Measurements from ENCODE around the gene TMEM30A. TPM values are rescaled to one million over a fixed set of nuclear protein-coding genes. Genes with fewer than 3 reads are reported as not detected.

Gene TMEM30A
- polyA plus RNA-seq (2011; rRNA removed) (11.4 and 38.1 TPM in 2 replicates), polyA minus RNA-seq (2011; rRNA and poly(A)+ RNA removed) (15.0 and 19.6 TPM in 2 replicates)

DNA sequence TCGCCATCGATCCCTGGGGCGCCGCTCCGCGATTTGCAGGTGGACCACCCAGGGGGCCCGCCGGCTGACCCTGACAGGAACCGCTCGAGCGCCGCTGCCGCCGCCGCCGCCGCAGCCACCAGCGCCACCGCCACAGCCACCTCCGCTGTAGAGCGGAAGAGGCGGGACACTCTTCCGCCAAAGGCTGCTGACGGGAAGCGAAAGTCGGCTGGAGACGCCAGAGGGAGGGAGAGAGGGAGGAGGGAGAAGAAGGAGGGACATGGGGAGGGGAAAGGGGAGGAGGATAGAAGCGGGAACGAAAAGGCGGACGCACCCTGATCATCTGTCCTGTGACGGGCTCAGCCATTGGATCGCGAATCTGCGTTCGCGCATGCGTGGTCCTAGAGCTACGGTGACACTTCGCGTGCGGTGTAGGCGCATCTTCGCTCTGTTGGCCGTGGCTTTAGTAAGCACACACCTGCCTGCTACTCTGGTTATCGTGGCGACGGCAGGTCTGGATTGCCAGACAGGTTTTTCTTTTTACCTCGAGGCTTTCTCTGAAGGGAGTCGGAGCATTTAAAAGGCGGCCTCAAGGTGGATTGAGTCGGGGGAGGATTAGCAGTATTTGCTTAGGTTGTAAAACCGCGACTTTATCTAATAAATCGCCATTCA, at the start of gene TMEM30A:
Gene TMEM30A (minus strand): TSS at position 161 of the 651 bp plus-strand sequence. CDS start 154 bp downstream, at position 7.
- DNase-seq (ENCODE audit: low read depth) = peak; percentile 96
- TF ChIP-seq, protein P1, sequence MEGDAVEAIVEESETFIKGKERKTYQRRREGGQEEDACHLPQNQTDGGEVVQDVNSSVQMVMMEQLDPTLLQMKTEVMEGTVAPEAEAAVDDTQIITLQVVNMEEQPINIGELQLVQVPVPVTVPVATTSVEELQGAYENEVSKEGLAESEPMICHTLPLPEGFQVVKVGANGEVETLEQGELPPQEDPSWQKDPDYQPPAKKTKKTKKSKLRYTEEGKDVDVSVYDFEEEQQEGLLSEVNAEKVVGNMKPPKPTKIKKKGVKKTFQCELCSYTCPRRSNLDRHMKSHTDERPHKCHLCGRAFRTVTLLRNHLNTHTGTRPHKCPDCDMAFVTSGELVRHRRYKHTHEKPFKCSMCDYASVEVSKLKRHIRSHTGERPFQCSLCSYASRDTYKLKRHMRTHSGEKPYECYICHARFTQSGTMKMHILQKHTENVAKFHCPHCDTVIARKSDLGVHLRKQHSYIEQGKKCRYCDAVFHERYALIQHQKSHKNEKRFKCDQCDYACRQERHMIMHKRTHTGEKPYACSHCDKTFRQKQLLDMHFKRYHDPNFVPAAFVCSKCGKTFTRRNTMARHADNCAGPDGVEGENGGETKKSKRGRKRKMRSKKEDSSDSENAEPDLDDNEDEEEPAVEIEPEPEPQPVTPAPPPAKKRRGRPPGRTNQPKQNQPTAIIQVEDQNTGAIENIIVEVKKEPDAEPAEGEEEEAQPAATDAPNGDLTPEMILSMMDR (IDR thresholded peaks at IDR 0.05; ENCODE audit: insufficient read depth, low read depth, low read length) = peak; percentile 4; the same call in 1 of the 2 replicates
- no peaks in the 10 kb centered on the region for H3K36me3 ChIP-seq (ENCODE audit: control insufficient read depth, insufficient read depth, low read length)
- CTCF ChIA-PET = interaction anchor here (0.7 to 1.9 kb wide), 5 partner anchors 10 to 243 kb away, joined by 3 to 5 read pairs (median 4); no protein-coding TSS in a partner anchor
- POLR2A ChIA-PET = interaction anchor here (0.6 kb wide), 1 partner anchor 17 kb away, joined by 3 read pairs; no protein-coding TSS in a partner anchor
- no peaks in the 10 kb centered on the region for H3K27me3 ChIP-seq (ENCODE audit: control insufficient read depth, insufficient read depth, low read length)
- H3K4me3 ChIP-seq (ENCODE audit: low read depth, low read length) = peak within 1 kb of the TSS; percentile 98

DNA sequence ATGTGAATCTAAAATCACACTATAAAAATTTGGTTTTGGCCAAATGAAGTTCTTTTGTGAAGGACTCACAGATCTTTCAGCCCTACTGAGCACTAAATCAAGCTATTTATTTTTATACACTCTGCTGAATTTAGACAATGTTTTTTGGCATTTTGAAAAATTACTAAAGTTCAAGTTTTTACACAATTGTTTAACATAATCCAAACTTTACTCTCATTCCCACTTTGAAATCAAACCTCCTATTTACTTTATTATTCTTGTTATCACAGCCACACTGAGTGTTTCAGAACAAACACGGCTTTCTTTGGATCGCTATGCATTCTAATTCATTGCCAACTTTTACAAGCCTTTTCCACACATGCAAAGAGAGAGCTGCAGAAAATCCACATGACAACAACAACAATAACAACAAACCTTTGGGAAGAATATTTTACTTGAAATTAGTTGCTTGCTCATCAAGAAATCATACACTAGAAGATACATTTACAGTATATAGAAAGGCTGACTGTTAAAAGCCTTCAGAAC, 49.1 kb upstream of the TMEM30A start:
- TF ChIP-seq, protein P1 (IDR thresholded peaks at IDR 0.05; ENCODE audit: insufficient read depth, low read depth, low read length) = no peak
- no peaks in the 10 kb centered on the region for H3K27me3 ChIP-seq (ENCODE audit: control insufficient read depth, insufficient read depth, low read length)
- no peak for DNase-seq (ENCODE audit: low read depth)
- H3K4me3 ChIP-seq (ENCODE audit: low read depth, low read length) = no peak overlapping the region
- POLR2A ChIA-PET = no interaction called here
- CTCF ChIA-PET = interaction anchor here (1.1 to 2.4 kb wide), 4 partner anchors 10 to 191 kb away, joined by 3 to 9 read pairs (median 4); no protein-coding TSS in a partner anchor
- H3K36me3 ChIP-seq (ENCODE audit: control insufficient read depth, insufficient read depth, low read length) = no peaks in the 10 kb centered on the region

DNA sequence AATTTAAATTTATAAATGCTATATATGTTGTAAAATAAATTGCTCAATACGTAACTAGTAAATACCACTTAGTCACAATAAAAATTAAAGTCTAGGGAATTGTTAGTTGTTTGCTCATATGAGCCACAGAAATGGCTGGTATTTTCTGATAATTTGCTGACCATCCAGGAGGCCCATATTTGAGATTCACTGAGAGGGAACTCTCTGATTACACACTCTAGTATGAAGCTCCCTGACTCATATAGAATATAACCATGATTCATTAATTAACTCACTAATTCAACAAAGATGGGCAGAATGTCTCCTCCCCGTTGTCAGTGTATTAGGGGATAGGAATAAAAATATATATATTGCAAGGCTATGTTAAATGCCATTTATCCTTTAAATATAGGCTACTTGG, 46.6 kb upstream of the TMEM30A start:
- peak; percentile 88 for DNase-seq (ENCODE audit: low read depth)
- Histone ChIP-seq H3K4me3 (ENCODE audit: low read depth, low read length) (no peak overlapping the region), H3K36me3 (ENCODE audit: control insufficient read depth, insufficient read depth, low read length) (no peaks in the 10 kb centered on the region), H3K27me3 (ENCODE audit: control insufficient read depth, insufficient read depth, low read length) (no peaks in the 10 kb centered on the region)
- CTCF ChIA-PET = interaction anchor here (1.3 kb wide), 1 partner anchor 37 kb away, joined by 3 read pairs; no protein-coding TSS in a partner anchor
- TF ChIP-seq, protein P1 (IDR thresholded peaks at IDR 0.05; ENCODE audit: insufficient read depth, low read depth, low read length) = no peak
- POLR2A ChIA-PET = no interaction called here

DNA sequence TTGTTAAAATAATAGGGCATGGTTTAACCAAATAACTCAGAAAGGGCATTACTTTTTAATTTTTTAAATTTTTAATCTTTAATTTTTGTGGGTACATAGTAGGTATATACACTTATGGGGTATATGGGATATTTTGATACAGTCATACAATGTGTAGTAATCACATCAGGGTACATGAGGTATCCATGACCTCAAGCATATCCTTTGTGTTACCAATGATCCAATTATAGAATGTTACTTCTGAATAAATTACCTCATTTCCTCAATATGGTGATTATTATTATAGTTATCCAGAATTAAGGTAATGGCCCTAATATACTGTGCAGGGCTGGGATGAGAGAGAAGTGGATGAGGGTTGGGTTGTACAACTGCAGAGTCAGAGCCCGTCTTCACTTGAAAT, 45.1 kb upstream of the TMEM30A start:
- TF ChIP-seq, protein P1 (IDR thresholded peaks at IDR 0.05; ENCODE audit: insufficient read depth, low read depth, low read length) = no peak
- Histone ChIP-seq H3K4me3 (ENCODE audit: low read depth, low read length) (no peak overlapping the region), H3K27me3 (ENCODE audit: control insufficient read depth, insufficient read depth, low read length) (no peaks in the 10 kb centered on the region), H3K36me3 (ENCODE audit: control insufficient read depth, insufficient read depth, low read length) (no peaks in the 10 kb centered on the region)
- no peak for DNase-seq (ENCODE audit: low read depth)
- ChIA-PET POLR2A (no interaction called here), CTCF (interaction anchor here (1.3 kb wide), 1 partner anchor 12 kb away, joined by 5 read pairs; no protein-coding TSS in a partner anchor)

DNA sequence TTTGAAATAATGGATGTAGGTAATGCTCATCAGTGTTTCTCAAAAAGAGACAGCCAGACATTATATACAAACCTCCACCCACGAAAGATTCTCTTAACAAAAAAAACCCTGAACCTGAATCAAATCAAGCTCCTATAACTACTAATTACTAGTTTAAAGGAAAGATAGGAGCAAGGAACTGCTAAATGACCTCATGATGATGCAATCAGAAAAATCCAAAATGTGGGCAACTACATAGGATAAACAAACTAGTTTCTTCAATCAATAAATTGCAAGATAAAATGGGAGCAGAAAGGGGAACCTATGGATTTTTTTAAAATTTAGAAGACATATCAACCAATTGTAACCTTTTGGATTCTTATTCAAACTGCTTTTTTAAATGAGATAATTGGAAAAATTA, 43.2 kb upstream of the TMEM30A start:
- Histone ChIP-seq H3K4me3 (ENCODE audit: low read depth, low read length) (no peak overlapping the region), H3K27me3 (ENCODE audit: control insufficient read depth, insufficient read depth, low read length) (no peaks in the 10 kb centered on the region), H3K36me3 (ENCODE audit: control insufficient read depth, insufficient read depth, low read length) (no peaks in the 10 kb centered on the region)
- CTCF ChIA-PET = no interaction called here
- POLR2A ChIA-PET = no interaction called here
- TF ChIP-seq, protein P1 (IDR thresholded peaks at IDR 0.05; ENCODE audit: insufficient read depth, low read depth, low read length) = no peak
- DNase-seq (ENCODE audit: low read depth) = no peak
